Measurements from ENCODE around the gene CD28. TPM values are rescaled to one million over a fixed set of nuclear protein-coding genes. Genes with fewer than 3 reads are reported as not detected.
"Not testable (repeated sequence)": the region's sequence is repeated elsewhere in the genome, so short reads cannot be mapped to it uniquely, and the experiment has no call there.

The CD28 gene
- polyA plus RNA-seq, 3 donors, result 1.1 to 2.5 (median 1.9) TPM

GRCh38 chr2:203683421-203683820 lies 23.0 kb upstream of the CD28 start:
- no peak for DNase-seq (ENCODE audit: extremely low read depth in 1 of 11, low read depth in 9 of 11, low spot score in 4 of 11)

- no peak for DNase-seq (ENCODE audit: extremely low read depth in 1 of 11, low read depth in 9 of 11, low spot score in 4 of 11)
Observed at GRCh38 chr2:203683932-203684556, 22.4 kb upstream of the CD28 start.

- DNase-seq (ENCODE audit: extremely low read depth in 1 of 11, low read depth in 9 of 11, low spot score in 4 of 11), result no peak
Observed at GRCh38 chr2:203685081-203685621, 21.3 kb upstream of the CD28 start.

GRCh38 chr2:203685789-203686420 lies 20.5 kb upstream of the CD28 start:
- no peak for DNase-seq (ENCODE audit: extremely low read depth in 1 of 11, low read depth in 9 of 11, low spot score in 4 of 11)

DNA sequence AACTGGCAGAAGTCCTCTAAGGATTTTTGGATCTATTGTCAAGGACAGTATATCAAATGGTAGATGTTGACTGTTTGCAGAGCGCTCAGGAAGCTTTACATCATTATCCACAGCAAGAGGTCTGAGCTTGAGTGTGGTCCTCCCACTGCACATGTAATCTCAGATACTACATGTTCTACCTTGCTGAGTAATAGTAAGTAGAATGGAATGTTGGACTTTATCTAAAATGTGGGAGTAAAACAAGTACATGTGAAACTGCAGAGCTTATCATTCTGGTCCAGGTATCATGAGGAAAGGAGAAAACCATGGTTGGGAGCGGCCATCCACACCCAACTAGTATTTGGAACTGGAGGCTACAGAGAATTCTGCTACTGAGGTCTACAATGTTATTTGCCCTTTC lies 19.3 kb upstream of the CD28 start:
- DNase-seq (ENCODE audit: extremely low read depth in 1 of 11, low read depth in 9 of 11, low spot score in 4 of 11), result no peak

GRCh38 chr2:203688798-203689197 lies 17.6 kb upstream of the CD28 start:
- DNase-seq (ENCODE audit: extremely low read depth in 1 of 11, low read depth in 9 of 11, low spot score in 4 of 11), result peak in 1 of 11 donors; percentile 45

DNA sequence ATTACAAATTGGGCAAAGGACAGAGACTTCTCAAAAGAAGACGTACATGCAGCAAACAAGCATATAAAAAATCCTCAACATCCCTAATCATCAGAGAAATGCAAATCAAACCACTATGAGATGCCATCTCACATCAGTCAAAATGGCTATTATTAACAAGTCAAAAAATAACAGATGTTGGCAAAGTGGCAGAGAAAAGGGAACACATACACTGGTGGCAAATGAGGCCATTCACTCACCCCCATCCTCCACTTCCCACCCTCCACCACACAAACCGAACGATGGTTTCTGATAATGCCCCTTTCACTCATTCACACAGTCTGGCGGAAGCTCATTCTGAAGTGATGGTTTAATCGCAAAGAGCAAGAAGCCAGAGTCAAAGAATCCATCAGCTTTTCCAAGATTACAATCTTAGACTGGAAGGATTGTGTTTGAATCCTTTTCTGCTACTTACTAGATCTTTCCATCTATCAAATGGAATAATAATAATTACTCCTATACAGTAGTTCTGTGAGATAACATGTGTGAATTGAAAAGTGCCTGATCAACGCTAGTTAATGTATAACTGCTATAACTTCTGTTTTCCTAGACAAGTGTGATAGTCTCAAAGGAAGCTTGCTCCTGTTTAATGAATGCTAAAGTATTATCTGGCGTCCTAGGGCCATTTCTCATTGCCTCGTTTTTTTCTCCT lies 16.9 kb upstream of the CD28 start:
- no peak for DNase-seq (ENCODE audit: extremely low read depth in 1 of 11, low read depth in 9 of 11, low spot score in 4 of 11)

DNA sequence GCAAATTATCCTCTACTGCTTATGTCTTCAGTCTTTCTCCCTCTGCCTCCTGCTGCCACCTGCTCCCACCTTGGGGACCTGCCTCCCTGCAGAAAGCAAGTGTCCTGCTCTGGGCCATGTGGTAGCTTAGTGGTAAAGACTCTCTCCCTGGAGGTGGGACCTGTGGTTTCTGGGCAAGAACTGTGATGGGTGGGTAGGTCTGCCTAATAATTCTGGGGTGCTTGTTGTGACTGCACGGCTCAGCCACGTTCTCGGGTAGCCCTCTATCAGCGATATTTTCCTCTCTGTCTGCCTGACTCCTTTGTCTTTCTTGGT lies 16.4 kb upstream of the CD28 start:
- no peak for DNase-seq (ENCODE audit: extremely low read depth in 1 of 11, low read depth in 9 of 11, low spot score in 4 of 11)

GRCh38 chr2:203690441-203691047 lies 15.9 kb upstream of the CD28 start:
- DNase-seq (ENCODE audit: extremely low read depth in 1 of 11, low read depth in 9 of 11, low spot score in 4 of 11), result no peak

GRCh38 chr2:203691149-203691548 lies 15.3 kb upstream of the CD28 start:
- no peak for DNase-seq (ENCODE audit: extremely low read depth in 1 of 11, low read depth in 9 of 11, low spot score in 4 of 11)

DNA sequence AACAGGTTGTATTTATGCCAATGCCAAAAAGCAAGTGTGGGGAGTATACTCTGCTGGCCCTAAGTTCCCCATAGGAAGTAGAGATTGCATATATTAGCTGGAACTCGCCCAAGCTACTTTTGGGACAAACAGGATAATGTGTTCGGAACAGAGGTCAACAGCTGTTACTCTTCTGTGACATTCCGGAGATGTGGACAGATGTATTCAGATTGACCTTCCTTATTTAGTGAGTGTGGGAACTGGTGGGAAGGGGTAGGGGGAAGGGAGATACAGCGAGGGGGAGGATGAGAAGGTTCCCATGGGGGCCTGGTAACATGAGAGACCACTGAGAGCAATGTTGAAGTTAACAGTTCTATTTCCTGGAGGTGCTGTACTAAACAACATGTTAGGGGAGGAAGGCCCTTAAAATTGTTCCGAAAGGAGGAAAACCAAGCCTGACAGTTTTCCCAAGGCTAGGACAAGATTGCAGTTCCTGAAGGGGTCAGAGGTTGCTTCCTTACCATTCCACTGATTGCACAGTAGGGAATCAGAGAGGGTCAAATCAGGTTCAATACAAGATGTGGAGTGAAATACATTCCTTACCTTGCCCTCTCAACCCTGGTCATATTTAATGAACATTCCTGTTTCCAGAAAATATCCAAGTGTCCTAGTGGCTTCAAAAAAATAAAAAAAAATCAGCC lies 14.3 kb upstream of the CD28 start:
- peak in 10 of 11 donors; percentile 35 to 75 (median 60) for DNase-seq (ENCODE audit: extremely low read depth in 1 of 11, low read depth in 9 of 11, low spot score in 4 of 11)

- DNase-seq (ENCODE audit: extremely low read depth in 1 of 11, low read depth in 9 of 11, low spot score in 4 of 11), result no peak
Observed at GRCh38 chr2:203693242-203693879, 13.1 kb upstream of the CD28 start.

DNA sequence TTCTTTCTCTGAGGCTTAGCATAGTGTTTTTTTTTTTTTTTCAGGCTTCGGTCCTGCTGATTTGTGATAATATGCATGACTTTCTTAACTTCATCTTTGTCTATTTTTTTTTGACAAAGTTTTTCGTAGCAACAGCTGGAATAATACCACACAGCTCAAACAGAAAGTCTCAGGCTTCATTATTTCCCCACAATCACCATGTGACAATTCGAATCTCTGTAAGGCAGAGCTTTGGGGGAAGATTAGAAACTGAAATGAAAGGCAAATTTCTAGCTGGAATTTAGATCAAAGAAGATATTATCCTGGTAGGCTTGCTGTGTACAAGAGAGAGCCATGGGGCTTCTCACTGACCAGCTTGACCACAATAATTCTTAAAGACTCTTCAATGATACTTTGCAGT lies 12.2 kb upstream of the CD28 start:
- DNase-seq (ENCODE audit: extremely low read depth in 1 of 11, low read depth in 9 of 11, low spot score in 4 of 11), result no peak

DNA sequence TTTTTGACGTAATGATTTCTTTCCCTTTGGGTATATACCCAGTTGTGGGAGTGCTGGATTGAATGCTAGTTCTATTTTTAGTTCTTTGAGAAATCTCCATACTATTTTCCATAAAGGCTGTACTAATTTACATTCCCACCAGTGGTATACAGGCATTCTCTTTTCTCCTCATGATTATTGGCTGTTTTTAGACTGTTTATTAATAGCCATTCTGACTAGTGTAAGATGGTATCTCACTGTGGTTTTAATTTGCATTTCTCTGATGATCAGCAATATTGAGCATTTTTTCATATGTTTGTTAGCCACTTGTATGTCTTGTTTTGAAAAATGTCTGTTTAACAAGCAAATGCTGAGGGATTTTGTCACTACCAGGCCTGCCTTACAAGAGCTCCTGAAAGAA lies 9.2 kb upstream of the CD28 start:
- no peak for DNase-seq (ENCODE audit: extremely low read depth in 1 of 11, low read depth in 9 of 11, low spot score in 4 of 11)

DNA sequence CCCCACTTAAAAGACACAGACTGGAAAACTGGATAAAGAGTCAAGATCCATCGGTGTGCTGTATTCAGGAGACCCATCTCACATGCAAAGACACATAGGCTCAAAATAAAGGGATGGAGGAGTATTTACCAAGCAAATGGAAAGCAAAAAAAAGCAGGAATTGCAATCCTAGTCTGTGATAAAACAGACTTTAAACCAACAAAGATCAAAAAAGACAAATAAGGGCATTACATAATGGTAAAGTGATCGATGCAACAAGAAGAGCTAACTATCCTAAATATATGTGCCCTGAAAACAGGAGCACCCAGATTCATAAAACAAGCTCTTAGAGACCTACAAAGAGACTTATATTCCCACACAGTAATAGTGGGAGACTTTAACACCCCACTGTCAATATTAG lies 8.7 kb upstream of the CD28 start:
- not testable (repeated sequence) for DNase-seq (ENCODE audit: extremely low read depth in 1 of 11, low read depth in 9 of 11, low spot score in 4 of 11)

DNA sequence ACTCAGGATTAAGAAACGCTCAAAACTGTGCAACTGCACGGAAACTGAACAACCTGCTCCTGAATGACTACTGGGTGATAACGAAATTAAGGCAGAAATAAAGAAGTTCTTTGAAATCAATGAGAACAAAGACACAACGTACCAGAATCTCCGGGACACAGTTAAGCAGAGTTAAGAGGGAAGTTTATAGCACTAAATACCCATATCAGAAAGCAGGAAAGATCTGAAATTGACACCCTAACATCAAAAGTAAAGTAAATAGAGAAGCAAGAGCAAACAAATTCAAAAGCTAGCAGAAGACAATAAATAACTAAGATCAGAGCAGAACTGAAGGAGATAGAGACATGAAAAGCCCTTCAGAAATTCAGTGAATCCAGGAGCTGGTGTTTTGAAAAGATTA lies 8.0 kb upstream of the CD28 start:
- DNase-seq (ENCODE audit: extremely low read depth in 1 of 11, low read depth in 9 of 11, low spot score in 4 of 11), result not testable (repeated sequence)

DNA sequence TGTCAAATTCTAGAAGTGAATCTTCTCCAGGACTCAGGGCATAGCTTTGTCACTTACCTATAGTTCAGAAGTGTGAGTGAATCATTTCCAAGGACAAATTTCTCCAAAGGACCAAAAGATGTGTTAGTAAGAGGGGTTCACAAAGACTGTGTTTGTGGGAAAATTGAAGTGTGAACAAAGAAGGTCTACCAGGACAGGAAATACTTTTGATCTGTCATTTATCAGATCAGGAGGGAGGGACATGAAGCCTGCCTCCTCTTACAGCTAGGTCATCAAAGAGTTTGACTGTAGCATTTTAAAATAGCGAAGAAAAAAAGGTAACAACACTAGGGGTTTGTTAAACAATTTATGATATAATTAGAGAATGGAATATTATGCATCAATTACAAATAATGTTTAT lies 2.0 kb upstream of the CD28 start:
- DNase-seq (ENCODE audit: extremely low read depth in 1 of 11, low read depth in 9 of 11, low spot score in 4 of 11), result no peak

DNA sequence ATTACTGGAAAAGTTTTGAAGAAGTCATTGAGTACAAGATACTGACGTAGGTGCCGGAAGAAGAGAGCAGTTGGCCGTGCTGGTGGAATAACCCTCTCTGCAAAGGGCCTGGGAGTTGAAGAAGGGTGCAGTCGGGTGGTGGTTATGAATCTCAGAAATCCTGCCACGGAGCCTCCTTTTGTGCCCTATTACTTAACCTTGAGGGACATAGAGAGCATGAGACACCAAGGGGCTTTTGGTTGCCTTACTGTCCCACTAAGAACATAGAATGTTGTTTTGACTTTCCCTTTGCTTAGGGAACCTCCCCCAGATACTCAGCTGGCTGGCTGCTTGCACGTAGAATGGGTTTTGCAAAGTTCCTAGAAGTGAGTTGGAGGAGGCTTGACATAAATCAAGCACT lies 1.3 kb upstream of the CD28 start:
- no peak for DNase-seq (ENCODE audit: extremely low read depth in 1 of 11, low read depth in 9 of 11, low spot score in 4 of 11)

- no peak for DNase-seq (ENCODE audit: extremely low read depth in 1 of 11, low read depth in 9 of 11, low spot score in 4 of 11)
Observed at GRCh38 chr2:203707530-203707929, 1.1 kb downstream of the CD28 start.
